A549 (cell line): ENCODE results near the gene TMEM255B. TPM values are rescaled to one million over a fixed set of nuclear protein-coding genes. Genes with fewer than 3 reads are reported as not detected.

Source experiments
- ATAC-seq, 2 experiments: fragments of 200-7000 bp in 1 of 2; fragments of >200 bp in 1 of 2; cut with Nextera tagmentation in 1 of 2; cut with Tn5 transposase in 1 of 2; 3 replicates each; pipeline versions ENCODE4 v1.8.0 to v1.9.1; 2018 to 2020; ENCODE audit warnings: mild to moderate bottlenecking in 1 of 2, moderate library complexity in 1 of 2
- CTCF ChIA-PET: fragments of 300-600 bp; sonication (Branson Sonifier 250); formaldehyde crosslinking; extraction: SDS; loops from one replicate; lab custom pipeline; 2021; ENCODE audit warnings: antibody characterized with exemption, inconsistent platforms; lab: Yijun Ruan, JAX
- POLR2A ChIA-PET: fragments of 350-600 bp; formaldehyde crosslinking; extraction: SDS; loops from one replicate; lab custom pipeline; 2021; ENCODE audit warnings: antibody characterized with exemption, inconsistent platforms; lab: Yijun Ruan, JAX
- DNase-seq, 2 experiments: peaks; one replicate each; pipeline versions ENCODE4 v3.0.0 to v3.0.0-alpha.2; 2011 to 2016; ENCODE audit warnings: low read depth in 1 of 2, low spot score in 1 of 2
- FAIRE-seq: peaks from 2 replicates; lab custom pipeline; 2011; peaks lifted over from hg19 to GRCh38; lab: Jason Lieb, UNC
- H3K27ac ChIP-seq, 2 experiments: fragments of >200 bp; sonication (Bioruptor Twin); formaldehyde crosslinking; 3 replicates each; pipeline ENCODE4 v1.5.1; 2016 to 2017
- H3K4me1 ChIP-seq: fragments of >200 bp; sonication (Bioruptor Twin); formaldehyde crosslinking; 3 replicates; pipeline ENCODE4 v1.6.1; 2016
- H3K4me2 ChIP-seq: fragments of >200 bp; sonication (Bioruptor Twin); formaldehyde crosslinking; 3 replicates; pipeline ENCODE4 v1.6.1; 2016
- H3K4me3 ChIP-seq: fragments of >200 bp; sonication (Bioruptor Twin); formaldehyde crosslinking; 3 replicates; pipeline ENCODE4 v1.5.1; 2016
- H3K9me3 ChIP-seq: fragments of >200 bp; sonication (Bioruptor Twin); formaldehyde crosslinking; 3 replicates; pipeline ENCODE4 v1.6.1; 2016
- CBX8 ChIP-seq: fragments of 200-600 bp; sonication (generic); IDR thresholded peaks from 2 replicates; pipeline ENCODE4 v1.6.1; 2016
- CHD2 ChIP-seq: fragments of 150-350 bp; IDR thresholded peaks from 2 replicates; pipeline ENCODE4 v1.6.1; 2014; ENCODE audit warnings: low read length; ENCODE audit not compliant: partially characterized antibody
- FOSB ChIP-seq: fragments of 250-450 bp; sonication (Bioruptor Pico); IDR thresholded peaks from 2 replicates; pipeline ENCODE4 v1.5.0; 2020; ENCODE audit warnings: mild to moderate bottlenecking, moderate library complexity
- FOSL2 ChIP-seq, 2 experiments: fragments of 450-650 bp in 1 of 2; fragments of >200 bp in 1 of 2; sonication (Bioruptor Twin) in 1 of 2; formaldehyde crosslinking; IDR thresholded peaks; 2 replicates each; pipeline versions ENCODE4 v1.5.0 to v1.6.1; 2016 to 2020; ENCODE audit warnings: mild to moderate bottlenecking in 1 of 2, moderate library complexity in 1 of 2
- HDAC2 ChIP-seq: fragments of 200-600 bp; sonication (generic); IDR thresholded peaks from 2 replicates; pipeline ENCODE4 v1.6.1; 2016
- HEYL ChIP-seq: fragments of 250-450 bp; sonication (Bioruptor Pico); IDR thresholded peaks from 2 replicates; pipeline ENCODE4 v1.8.0; 2021; ENCODE audit warnings: mild to moderate bottlenecking, moderate library complexity
- HOXB13 ChIP-seq: fragments of 250-450 bp; sonication (Bioruptor Pico); IDR thresholded peaks from 2 replicates; pipeline ENCODE4 v1.5.0; 2020; ENCODE audit warnings: low read depth, mild to moderate bottlenecking, moderate library complexity
- HOXB5 ChIP-seq: fragments of 250-450 bp; sonication (Bioruptor Pico); IDR thresholded peaks from 2 replicates; pipeline ENCODE4 v1.5.0; 2020; ENCODE audit warnings: mild to moderate bottlenecking, moderate library complexity
- JUNB ChIP-seq: fragments of >200 bp; sonication (Bioruptor Twin); formaldehyde crosslinking; IDR thresholded peaks from 2 replicates; pipeline ENCODE4 v1.6.1; 2016
- KDM5A ChIP-seq: fragments of 200-600 bp; sonication (generic); IDR thresholded peaks from 2 replicates; pipeline ENCODE4 v1.6.1; 2016; ENCODE audit warnings: antibody characterized with exemption, mild to moderate bottlenecking
- NFE2L2 ChIP-seq: fragments of 150-350 bp; conservative IDR thresholded peaks from 2 replicates; pipeline ENCODE4 v1.6.1; 2014; ENCODE audit warnings: low read length
- NPAS2 ChIP-seq: fragments of 250-450 bp; sonication (Bioruptor Pico); IDR thresholded peaks from 2 replicates; pipeline ENCODE4 v1.8.0; 2022; ENCODE audit warnings: mild to moderate bottlenecking, moderate library complexity, borderline replicate concordance
- POLR2A ChIP-seq: IDR thresholded peaks from 2 replicates; pipeline ENCODE4 v1.6.1; 2012; ENCODE audit warnings: mild to moderate bottlenecking, low read length
- POLR2AphosphoS2 ChIP-seq: conservative IDR thresholded peaks from 2 replicates; pipeline ENCODE4 v1.6.1; 2012; ENCODE audit warnings: low read length, improper control_type of control experiment, inconsistent platforms
- RNF2 ChIP-seq: fragments of 200-600 bp; sonication (generic); IDR thresholded peaks from 2 replicates; pipeline ENCODE4 v1.6.1; 2016; ENCODE audit warnings: low read depth, mild to moderate bottlenecking, antibody characterized with exemption, moderate library complexity, borderline replicate concordance
- SMC3 ChIP-seq: fragments of >200 bp; sonication (Bioruptor Twin); formaldehyde crosslinking; IDR thresholded peaks from 3 replicates; pipeline ENCODE4 v1.6.1; 2018; ENCODE audit warnings: inconsistent platforms
- ZC3H11A ChIP-seq: fragments of 450-650 bp; IDR thresholded peaks from 2 replicates; pipeline ENCODE4 v1.6.1; 2014; ENCODE audit warnings: antibody characterized with exemption, mild to moderate bottlenecking
- ZFP36 ChIP-seq: fragments of 450-650 bp; IDR thresholded peaks from 2 replicates; pipeline ENCODE4 v1.6.1; 2014; ENCODE audit warnings: borderline replicate concordance; ENCODE audit not compliant: partially characterized antibody
- WGBS: methylation state at CpG from one replicate; pipeline ENCODE4 v1.1.6; 2017; ENCODE audit errors: missing lambda C conversion rate; 5-methylcytosine and 5-hydroxymethylcytosine counted together
- polyA plus RNA-seq, 4 experiments: library from polyadenylated mRNA; depleted of rRNA in 3 of 4; stranded (reverse); fragments of >200 nt; fragmentation: RNase III in 1 of 4; extraction: RNeasy Plus Mini Kit Qiagen cat#74134 plus additional on column Dnase treatment in 1 of 4; gene quantifications; 2 replicates in 3 of 4; 3 replicates in 1 of 4; pipeline ENCODE4 v1.2.3, GENCODE V29; 2011 to 2017
- TF ChIP-seq, protein P1 (sequence below): IDR thresholded peaks from 2 replicates; pipeline ENCODE4 v1.6.1; 2012
- TF ChIP-seq, protein P2 (sequence below): IDR thresholded peaks from 2 replicates; pipeline ENCODE4 v1.6.1; 2012; ENCODE audit warnings: low read depth, borderline replicate concordance
- TF ChIP-seq, protein P3 (sequence below): fragments of >200 bp; sonication (Bioruptor Twin); formaldehyde crosslinking; IDR thresholded peaks from 3 replicates; pipeline ENCODE4 v1.5.1; 2016
- TF ChIP-seq, protein P4 (sequence below): fragments of 250-450 bp; sonication (Bioruptor Pico); IDR thresholded peaks from 2 replicates; pipeline ENCODE4 v1.5.0; 2020; ENCODE audit warnings: low read depth, mild to moderate bottlenecking, moderate library complexity
- TF ChIP-seq, protein P5 (sequence below): IDR thresholded peaks from 2 replicates; pipeline ENCODE4 v1.6.1; 2012

The TMEM255B gene
- polyA plus RNA-seq, 2 of the 4 experiments (the other 2 are of a cell fraction) = 0.54 to 1.1 TPM

DNA sequence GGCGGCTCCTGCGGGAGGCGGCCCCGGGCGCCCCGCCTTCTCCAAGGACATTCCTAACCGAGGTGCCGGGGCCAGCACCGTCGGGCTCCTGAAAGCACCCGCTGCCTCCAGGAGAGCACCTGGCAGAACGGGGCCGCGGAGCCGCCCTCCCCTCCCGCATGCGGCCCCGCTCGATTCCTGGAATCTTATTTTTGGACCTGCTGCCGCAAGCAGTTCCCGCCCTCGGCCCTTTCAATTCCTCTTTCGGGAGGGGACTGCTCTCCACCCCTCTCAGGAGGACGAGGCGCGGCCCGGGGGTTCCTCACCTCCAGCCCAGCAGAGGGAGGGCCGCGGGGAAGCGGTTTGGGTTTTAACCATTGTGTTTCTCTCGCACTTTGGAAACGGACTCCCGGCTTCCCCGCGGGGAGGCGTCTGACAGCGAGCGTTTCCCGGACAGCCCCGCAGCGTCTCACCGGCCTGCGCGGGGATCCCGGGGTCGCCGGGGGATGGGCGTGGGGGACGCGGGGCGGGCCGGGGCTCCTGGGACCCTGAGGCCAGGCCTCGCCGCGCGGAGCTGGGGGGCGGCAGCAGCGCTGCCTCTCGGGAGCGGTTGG, 104.0 kb downstream of the TMEM255B start:
- ChIA-PET POLR2A (no interaction called here), CTCF (interaction anchor here (0.6 to 1.5 kb wide), 4 partner anchors 12 to 571 kb away, joined by 3 read pairs; no protein-coding TSS in a partner anchor)
- no peak for FAIRE-seq
- ATAC-seq = peak; percentile 55 to 64
- peak in 1 of 2 experiments; percentile 32 for DNase-seq
- H3K4me3 ChIP-seq = peak overlapping the region; percentile 88
- TF ChIP-seq NFE2L2 = no peak
- TF ChIP-seq, protein P1, sequence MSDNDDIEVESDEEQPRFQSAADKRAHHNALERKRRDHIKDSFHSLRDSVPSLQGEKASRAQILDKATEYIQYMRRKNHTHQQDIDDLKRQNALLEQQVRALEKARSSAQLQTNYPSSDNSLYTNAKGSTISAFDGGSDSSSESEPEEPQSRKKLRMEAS = no peak
- TF ChIP-seq ZC3H11A = no peak
- TF ChIP-seq RNF2 = no peak
- no peak for TF ChIP-seq FOSL2 (IDR thresholded peaks at IDR 0.05)
- no peak for TF ChIP-seq FOSL2 (CRISPR knock-in tag; IDR thresholded peaks at IDR 0.05)
- no peak for TF ChIP-seq FOSB
- no peak for TF ChIP-seq POLR2AphosphoS2
- TF ChIP-seq NPAS2 (CRISPR knock-in tag) = no peak
- no peak for TF ChIP-seq POLR2A
- no peak for TF ChIP-seq HDAC2
- no peak for TF ChIP-seq CHD2
- no peak for TF ChIP-seq HOXB13 (CRISPR knock-in tag)
- no peak for TF ChIP-seq HEYL (CRISPR knock-in tag)
- TF ChIP-seq HOXB5 (CRISPR knock-in tag) = no peak
- no peak for TF ChIP-seq KDM5A
- TF ChIP-seq, protein P2, sequence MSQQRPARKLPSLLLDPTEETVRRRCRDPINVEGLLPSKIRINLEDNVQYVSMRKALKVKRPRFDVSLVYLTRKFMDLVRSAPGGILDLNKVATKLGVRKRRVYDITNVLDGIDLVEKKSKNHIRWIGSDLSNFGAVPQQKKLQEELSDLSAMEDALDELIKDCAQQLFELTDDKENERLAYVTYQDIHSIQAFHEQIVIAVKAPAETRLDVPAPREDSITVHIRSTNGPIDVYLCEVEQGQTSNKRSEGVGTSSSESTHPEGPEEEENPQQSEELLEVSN = no peak
- no peak for TF ChIP-seq ZFP36
- no peak for TF ChIP-seq CBX8
- peaks cover 12% of the 10 kb centered on the region; the same call in 2 of the 3 replicates for H3K4me1 ChIP-seq
- H3K4me2 ChIP-seq = peak overlapping the region; percentile 99
- no peaks in the 10 kb centered on the region for H3K9me3 ChIP-seq
- H3K27ac ChIP-seq = peak overlapping the region; percentile 89 to 96
- 36% methylated on average over 12 of the region's 60 CpGs for WGBS

DNA sequence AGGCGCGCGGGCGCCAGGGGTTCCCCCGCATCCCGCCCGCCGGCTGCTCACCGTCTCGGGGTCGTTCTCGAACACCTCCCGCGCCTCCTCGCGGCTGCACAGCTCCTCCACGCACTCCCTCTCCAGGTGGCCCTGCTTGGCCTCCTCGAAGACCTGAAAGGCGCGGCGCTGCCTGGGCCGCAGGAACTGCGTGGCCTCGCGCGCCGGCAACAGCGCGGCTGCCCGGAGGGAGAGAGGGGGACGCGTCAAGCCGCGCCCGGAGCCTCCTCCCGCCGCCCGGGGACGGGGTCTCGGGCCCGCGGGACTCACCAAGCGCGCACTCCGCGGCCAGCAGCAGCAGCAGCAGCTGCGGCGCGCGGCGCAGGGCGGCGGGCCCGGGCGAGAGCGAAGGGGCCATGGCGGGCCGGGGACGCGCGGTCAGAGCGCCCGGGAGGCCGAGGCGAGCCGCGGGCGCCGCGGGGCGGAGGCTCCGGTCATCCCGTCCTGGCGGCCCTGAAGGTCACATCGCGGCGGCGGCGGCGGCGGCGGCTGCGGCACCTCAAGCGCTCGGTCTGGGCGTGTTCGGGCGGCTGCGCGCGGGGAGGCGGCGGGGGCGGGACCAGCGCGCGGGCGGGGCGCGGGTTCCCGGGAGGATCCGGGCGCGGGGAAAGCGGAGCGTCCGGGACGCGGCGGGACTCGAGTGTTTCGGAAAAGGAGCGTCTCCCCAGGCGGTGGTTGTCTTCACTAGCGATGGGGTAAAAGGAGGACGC, 104.7 kb downstream of the TMEM255B start, which contains the start of gene GAS6:
Gene GAS6 (minus strand): TSS at position 553 of the 749 bp plus-strand sequence. CDS start 156 bp downstream, at position 397.
- Histone ChIP-seq H3K4me3 (peak within 1 kb of the TSS; percentile 88), H3K9me3 (no peaks in the 10 kb centered on the region), H3K27ac (peak within 1 kb of the TSS; percentile 89 to 96), H3K4me2 (peak within 1 kb of the TSS; percentile 99), H3K4me1 (peaks cover 12% of the 10 kb centered on the region; the same call in 2 of the 3 replicates)
- POLR2A ChIA-PET = no interaction called here
- 3% methylated on average over 4 of the region's 116 CpGs for WGBS
- CTCF ChIA-PET = interaction anchor here (0.6 to 1.5 kb wide), 4 partner anchors 11 to 572 kb away, joined by 3 read pairs; no protein-coding TSS in a partner anchor
- ATAC-seq (peak; percentile 76 to 77), FAIRE-seq (no peak), DNase-seq (peak; percentile 27 to 33)
- TF ChIP-seq, protein P3, sequence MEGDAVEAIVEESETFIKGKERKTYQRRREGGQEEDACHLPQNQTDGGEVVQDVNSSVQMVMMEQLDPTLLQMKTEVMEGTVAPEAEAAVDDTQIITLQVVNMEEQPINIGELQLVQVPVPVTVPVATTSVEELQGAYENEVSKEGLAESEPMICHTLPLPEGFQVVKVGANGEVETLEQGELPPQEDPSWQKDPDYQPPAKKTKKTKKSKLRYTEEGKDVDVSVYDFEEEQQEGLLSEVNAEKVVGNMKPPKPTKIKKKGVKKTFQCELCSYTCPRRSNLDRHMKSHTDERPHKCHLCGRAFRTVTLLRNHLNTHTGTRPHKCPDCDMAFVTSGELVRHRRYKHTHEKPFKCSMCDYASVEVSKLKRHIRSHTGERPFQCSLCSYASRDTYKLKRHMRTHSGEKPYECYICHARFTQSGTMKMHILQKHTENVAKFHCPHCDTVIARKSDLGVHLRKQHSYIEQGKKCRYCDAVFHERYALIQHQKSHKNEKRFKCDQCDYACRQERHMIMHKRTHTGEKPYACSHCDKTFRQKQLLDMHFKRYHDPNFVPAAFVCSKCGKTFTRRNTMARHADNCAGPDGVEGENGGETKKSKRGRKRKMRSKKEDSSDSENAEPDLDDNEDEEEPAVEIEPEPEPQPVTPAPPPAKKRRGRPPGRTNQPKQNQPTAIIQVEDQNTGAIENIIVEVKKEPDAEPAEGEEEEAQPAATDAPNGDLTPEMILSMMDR = 0 out of 3 replicates have a peak, but pooled peaks have one; percentile 20
- TF ChIP-seq, protein P4, sequence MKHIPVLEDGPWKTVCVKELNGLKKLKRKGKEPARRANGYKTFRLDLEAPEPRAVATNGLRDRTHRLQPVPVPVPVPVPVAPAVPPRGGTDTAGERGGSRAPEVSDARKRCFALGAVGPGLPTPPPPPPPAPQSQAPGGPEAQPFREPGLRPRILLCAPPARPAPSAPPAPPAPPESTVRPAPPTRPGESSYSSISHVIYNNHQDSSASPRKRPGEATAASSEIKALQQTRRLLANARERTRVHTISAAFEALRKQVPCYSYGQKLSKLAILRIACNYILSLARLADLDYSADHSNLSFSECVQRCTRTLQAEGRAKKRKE (CRISPR knock-in tag) = no peak
- TF ChIP-seq JUNB (no peak), HOXB5 (CRISPR knock-in tag) (no peak), SMC3 (peak; percentile 32; the same call in 1 of the 3 replicates)
- TF ChIP-seq, protein P5, sequence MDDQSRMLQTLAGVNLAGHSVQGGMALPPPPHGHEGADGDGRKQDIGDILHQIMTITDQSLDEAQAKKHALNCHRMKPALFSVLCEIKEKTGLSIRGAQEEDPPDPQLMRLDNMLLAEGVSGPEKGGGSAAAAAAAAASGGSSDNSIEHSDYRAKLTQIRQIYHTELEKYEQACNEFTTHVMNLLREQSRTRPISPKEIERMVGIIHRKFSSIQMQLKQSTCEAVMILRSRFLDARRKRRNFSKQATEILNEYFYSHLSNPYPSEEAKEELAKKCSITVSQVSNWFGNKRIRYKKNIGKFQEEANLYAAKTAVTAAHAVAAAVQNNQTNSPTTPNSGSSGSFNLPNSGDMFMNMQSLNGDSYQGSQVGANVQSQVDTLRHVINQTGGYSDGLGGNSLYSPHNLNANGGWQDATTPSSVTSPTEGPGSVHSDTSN = no peak
- TF ChIP-seq, protein P2 = 0 out of 2 replicates have a peak, but pooled peaks have one; percentile 32
